Hematopoietic multipotent progenitor cell treated with erythropoietin and hydrocortisone succinate and interleukin-3 and kit ligand, for 17 days (in vitro differentiated cells): ENCODE results near the gene MRPL40.

Source experiments
- DNase-seq: peaks from one replicate; pipeline ENCODE4 v3.0.0-alpha.2; 2015; ENCODE audit warnings: low spot score

The MRPL40 gene

GRCh38 chr22:19432133-19432851, at the start of gene MRPL40:
TSS of gene MRPL40 (plus strand) at chr22:19432545. CDS start at chr22:19432555, 10 bp downstream.
- peak; percentile 88 for DNase-seq

DNA sequence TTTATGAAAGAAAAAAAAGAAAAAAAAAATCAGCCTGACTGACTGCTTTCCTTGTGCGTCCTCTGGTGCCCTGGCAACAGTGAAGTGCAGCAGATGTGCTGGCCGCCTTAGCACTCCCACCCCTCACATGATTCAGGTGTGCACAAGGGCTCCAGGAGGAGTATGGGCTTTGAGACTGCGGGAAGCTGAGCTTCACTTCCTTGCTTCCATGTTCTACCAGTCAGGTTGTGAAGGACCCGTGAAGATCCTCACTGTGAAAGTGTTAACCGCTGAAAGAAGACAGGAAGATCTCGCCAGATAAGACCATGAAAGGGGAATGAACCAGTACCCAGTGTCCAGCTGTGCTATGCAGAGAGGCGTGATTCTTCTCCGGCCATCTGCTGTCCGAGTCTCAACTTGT, 49.1 kb upstream of the MRPL40 start:
- DNase-seq, result no peak

DNA sequence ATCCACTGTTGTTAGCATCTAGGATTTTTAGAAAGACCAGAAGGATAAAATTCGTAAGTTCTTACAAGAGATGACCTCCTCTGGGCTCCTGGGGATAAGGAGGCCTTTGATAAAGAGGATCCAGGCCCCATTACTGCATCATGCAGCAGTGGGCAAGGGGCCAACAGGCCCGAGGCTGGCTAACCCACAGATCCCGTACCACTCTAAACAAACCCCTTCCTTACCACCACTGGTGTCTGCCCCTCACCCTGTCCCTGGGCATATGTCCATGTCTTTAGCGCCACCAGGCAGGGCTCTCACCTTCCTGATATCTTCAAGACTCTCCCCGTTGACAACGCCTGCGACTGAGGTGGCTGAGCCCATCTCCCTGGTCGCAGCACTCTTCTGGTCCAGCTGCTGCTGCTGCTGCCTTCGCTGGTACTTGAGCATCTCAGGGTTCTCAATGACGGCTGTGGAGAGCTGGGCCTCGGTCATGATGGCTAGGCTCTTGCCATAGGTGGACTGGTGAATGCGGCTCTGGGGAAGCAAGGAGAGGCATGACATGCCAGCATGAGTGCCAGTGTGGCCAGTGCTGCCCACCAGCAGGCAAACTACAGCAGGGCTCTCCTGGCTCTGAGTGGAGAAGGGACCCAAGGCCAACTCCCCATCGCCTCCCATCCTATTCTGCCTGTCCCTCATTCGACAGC, 47.0 kb upstream of the MRPL40 start:
- no peak for DNase-seq

DNA sequence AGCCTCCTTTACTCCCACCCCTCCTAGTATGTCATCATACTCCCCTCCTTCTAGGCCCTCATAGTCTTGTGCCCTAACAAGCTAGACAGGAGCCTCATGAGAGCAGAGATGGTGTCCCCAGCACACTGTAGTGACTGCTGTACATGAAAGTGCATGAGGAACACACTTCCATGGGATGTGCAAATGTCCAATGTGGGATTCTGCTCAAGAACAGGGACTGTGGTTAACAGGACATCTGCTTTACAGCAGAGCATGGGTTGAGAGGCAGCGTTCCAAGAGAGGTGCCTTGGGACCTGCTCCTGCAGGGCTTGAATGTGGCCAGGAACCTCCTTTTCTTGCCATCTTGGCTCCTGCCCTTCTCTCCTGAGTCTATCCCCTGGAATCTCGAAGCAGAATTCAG, 46.1 kb upstream of the MRPL40 start:
- DNase-seq, result no peak

DNA sequence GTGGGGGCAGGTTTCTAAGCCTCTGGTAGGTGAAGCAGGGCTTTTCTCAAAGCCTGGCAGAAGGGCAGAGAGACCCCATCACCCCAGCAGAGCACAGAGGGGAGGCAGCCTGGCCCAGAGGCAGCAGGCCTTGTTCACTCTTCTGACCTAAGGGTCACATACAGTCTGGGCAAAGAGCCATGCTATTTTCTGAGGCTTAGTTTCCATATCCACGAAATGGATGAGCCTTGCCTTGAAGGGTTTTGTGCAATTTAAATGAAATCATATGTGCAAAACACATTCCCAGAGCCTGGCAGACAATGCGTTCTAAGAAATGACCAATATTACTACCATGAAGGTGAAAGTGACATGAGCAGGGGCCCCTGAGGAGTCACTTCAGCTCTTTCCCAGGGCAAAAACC, 45.3 kb upstream of the MRPL40 start:
- DNase-seq, result no peak

- DNase-seq, result no peak
These were observed 44.8 kb upstream of the MRPL40 start for GRCh38 chr22:19387575-19387974.

GRCh38 chr22:19393704-19394103, 38.6 kb upstream of the MRPL40 start:
- DNase-seq, result no peak

- no peak for DNase-seq
These were observed 37.9 kb upstream of the MRPL40 start for GRCh38 chr22:19394274-19395050.

DNA sequence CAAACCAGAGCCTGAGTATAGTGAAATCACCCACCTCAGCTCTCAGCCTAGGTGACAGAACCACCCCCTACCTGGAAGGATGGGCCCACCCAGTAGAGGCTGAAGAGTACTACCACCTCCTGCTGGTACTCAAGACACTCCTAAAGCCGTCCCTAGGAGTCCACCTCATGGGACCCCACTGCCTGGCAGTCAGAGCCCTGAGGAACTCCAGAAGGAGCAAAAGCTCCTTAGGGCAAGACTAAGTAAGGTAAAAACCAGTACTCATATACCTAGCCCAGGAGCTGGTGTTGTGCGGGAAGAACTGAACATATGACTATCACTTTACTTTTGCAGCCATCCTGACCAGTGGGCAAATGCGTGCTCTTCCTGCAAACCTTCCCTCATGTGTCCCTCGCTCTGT, 37.1 kb upstream of the MRPL40 start:
- DNase-seq, result no peak

GRCh38 chr22:19396561-19396933, 35.8 kb upstream of the MRPL40 start:
- DNase-seq, result no peak

DNA sequence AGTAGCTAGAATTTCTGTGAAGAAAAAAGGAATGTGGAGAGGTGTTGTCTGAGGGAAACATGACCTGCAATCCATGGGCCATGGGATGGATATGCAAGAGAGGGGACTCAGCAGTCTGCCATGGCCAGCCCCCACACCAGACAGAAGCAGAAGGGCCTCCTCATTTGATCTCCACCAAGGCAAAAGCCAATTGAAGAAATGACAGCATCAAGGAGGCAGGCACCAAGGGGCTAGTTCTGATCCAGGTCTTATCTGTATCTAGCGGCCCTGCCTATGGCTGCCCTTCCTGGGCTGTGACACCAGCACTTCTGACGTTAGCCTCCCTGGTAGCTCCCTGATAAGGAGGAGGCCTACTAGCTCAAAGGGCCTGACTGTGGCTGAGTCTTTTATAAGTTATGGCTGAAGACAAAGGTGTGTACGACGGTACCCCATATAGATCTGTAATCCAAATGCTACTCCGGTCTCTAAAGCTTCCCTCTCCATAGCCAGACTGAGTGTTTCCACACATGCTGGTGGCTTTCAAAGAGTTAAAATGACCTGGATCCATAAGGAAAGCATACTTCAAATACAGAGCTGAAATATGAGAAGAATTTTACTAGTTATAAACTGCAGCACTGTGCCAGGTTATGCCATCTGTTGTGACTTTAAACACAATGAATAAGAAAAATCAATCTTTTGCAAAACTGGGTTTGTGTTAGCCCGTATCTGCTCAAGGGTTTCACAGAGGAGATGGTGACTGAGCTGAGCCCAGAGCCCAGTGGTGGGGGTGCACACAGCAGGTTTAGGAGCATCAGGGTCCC, 35.2 kb upstream of the MRPL40 start:
- DNase-seq, result peak; percentile 93

- DNase-seq, result peak; percentile 64
These were observed 34.6 kb upstream of the MRPL40 start for GRCh38 chr22:19397734-19398104.

- peak; percentile 89 for DNase-seq
These were observed 34.1 kb upstream of the MRPL40 start for GRCh38 chr22:19398206-19398605.

DNA sequence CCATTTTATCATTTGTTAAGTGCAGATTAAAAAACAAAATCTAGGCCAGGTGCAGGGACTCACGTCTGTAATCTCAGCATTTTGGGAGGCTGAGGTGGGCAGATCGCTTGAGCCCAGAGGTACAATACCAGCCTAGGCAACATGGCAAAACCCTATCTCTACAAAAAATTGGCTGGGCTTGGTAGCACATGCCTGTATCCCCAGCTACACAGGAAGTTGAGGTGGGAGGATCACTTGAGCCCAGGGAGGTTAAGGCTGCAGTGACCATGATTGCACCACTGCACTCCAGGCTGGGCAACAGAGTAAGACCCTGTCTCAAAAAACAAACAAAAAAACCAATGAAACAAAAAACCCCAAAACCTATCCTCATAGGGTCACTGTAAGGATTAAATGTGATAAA, 33.7 kb upstream of the MRPL40 start:
- no peak for DNase-seq

DNA sequence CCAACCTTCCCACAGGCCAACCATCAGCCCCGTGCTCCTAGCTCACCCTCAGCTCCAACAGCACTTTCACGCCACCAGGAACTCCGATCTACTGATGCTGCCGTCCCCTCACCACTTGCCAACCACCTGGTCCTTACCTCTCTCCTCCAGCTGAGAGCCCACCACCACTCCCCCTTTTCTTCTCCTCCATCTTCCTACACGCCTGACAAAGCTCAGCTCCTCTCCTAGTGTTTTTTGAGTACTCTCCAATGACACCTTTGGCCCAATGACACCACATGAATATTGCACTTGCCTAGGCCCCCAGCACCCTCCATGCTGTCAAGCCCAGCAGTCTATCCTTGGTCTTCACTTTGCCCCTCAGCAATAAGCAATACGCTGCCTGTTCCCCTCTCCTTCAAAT, 31.5 kb upstream of the MRPL40 start:
- no peak for DNase-seq

DNA sequence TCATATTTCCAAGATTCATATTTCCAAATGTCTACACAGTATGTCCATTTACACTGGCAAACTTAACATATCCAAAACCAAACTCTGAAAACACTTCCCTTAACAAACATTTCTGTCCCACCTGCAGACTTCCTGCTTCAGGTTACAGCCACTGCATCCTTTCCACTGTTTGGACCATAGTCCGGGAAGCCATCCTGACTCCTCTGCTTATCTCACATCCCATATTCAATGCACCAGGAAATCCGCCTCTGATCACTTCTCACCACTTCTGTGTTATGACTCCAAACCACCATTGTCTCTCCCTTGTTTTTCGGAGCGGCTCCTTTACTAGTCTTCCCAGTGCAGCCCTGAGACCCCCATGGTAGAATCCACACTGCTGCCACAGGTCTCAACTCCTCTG, 30.9 kb upstream of the MRPL40 start:
- DNase-seq, result no peak

DNA sequence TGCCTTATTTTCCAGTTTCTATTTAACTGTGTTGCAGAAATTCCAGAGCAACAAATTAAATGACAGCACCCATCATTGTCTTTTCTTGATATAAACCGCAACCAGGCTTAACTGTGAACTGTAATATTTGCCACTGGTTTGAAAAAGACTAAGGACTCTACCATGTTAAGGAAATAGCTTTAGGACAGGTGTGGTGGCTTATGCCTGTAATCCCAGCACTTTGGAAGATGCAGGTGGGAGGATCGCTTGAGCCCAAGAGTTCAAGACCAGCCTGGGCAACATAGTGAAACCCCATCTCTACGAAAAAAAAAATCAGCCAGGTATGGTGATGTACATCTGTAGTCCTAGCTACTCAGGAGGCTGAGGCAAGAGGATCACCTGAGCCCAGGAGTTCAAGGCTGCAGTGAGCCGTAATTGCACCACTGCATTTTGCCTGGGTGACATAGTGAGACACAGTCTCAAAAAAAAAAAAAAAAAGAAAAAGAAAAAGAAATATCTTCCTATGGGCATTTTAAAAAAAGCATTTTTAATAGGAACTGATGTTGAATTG, 29.6 kb upstream of the MRPL40 start:
- DNase-seq, result no peak

GRCh38 chr22:19404676-19405075, 27.7 kb upstream of the MRPL40 start:
- DNase-seq, result no peak

GRCh38 chr22:19405133-19405532, 27.2 kb upstream of the MRPL40 start:
- no peak for DNase-seq

DNA sequence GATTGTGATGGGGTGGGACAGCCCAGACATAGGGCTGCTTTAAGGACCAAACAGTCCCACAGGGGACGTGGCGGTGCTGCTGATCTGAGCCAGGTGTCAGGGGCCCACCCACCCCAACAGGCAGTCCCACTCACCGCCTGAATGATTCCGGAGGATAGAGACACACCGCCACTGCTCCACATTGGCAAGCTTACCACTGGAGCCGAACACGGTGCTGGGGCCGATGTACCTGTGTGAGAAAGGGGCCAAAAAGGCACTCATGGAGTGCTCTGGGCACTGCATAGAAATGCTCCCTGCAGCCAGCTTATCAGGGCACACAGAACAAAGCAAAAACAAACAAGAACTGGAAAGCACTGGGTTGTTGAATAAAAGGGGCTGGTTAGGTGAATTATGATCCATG, 26.7 kb upstream of the MRPL40 start:
- DNase-seq, result no peak

DNA sequence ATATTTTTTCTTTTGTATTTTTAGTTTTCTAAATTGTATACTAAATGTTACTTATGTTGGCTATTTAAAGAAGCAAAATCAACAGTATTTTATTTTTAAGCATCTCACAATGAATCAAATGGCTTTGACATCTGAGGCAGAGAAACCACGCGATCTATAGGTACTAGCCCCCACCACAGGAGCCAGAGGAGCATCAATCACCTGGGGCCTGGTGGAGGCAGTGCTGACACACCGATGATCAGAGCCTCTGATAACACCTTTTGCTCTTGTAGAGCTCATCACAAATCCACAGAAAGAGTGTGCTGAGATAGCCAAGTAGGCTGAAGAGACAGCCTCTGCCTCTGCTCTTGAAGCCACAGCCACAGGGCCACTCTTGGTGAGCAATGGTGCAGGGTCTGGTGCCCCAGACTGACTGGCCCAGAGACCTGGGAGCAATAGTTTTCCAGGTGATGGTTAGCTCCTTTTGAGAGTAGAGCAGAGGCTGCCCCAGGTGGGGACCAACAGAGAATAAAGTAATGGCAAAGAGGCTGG, 26.0 kb upstream of the MRPL40 start:
- no peak for DNase-seq

- DNase-seq, result no peak
These were observed 25.5 kb upstream of the MRPL40 start for GRCh38 chr22:19406846-19407245.
